Measurements from ENCODE around the gene CUL9. TPM values are rescaled to one million over a fixed set of nuclear protein-coding genes. Genes with fewer than 3 reads are reported as not detected.

CUL9 gene
- polyA plus RNA-seq, 3 donors, result 2.9 to 68.8 (median 3.8) TPM

DNA sequence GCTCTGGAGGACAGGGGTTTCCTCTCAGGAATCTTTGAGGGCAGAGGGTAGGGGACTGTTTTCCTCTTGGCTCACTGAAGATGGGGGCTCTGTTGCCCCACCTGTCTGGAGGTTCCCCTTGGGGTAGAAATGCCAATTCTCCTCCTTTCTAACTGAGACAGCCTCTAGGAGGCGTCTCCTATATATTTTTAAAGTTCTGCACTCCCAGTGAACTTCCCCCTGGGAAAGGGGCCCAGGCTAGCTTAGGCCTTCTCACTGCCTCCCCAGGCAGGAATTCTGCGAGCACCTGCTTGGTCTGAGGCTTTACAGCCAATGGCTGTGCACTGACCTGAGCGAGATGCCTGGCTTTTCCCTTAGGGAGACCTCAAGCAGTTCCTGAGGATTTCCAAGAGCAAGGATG is 35.7 kb upstream of the CUL9 start:
- Histone ChIP-seq H3K4me1 (ENCODE audit: control insufficient read depth in 1 of 2, insufficient read depth in 2 of 2, low read length in 2 of 2) (peaks cover 7% of the 10 kb centered on the region in 2 donors), H3K4me3 (replicated peaks in 1 of 3; ENCODE audit: low read depth in 2 of 3, low read length in 3 of 3) (no peak overlapping the region), H3K9me3 (replicated peaks in 1 of 2; ENCODE audit: control insufficient read depth in 1 of 2, insufficient read depth in 1 of 2, low read length in 2 of 2) (no peaks in the 10 kb centered on the region), H3K27ac (ENCODE audit: low read depth in 1 of 2, low read length in 2 of 2) (no peak overlapping the region), H3K36me3 (replicated peaks in 1 of 2; ENCODE audit: control insufficient read depth in 1 of 2, insufficient read depth in 2 of 2, low read length in 2 of 2) (no peaks in the 10 kb centered on the region), H3K9ac (ENCODE audit: insufficient read depth, low read length, poor library complexity, severe bottlenecking) (no peak overlapping the region), H3K4me2 (replicated peaks; ENCODE audit: extremely low read depth, low read length, poor library complexity, severe bottlenecking) (no peak overlapping the region), H2AFZ (ENCODE audit: insufficient read depth, low read depth, low read length, poor library complexity, severe bottlenecking) (no peak overlapping the region), H4K20me1 (ENCODE audit: insufficient read depth, low read length) (no peaks in the 10 kb centered on the region), H3K27me3 (ENCODE audit: control insufficient read depth in 2 of 2, insufficient read depth in 2 of 2, low read length in 2 of 2) (no peaks in the 10 kb centered on the region), H3K79me2 (ENCODE audit: insufficient read depth, low read length) (no peaks in the 10 kb centered on the region)
- Mint-ChIP-seq H3K4me1 (peaks cover 7% of the 10 kb centered on the region), H3K27me3 (ENCODE audit: low read depth in 3 of 3) (peaks cover 0 to 6% (median 0%) of the 10 kb centered on the region in 3 donors), H3K36me3 (no peaks in the 10 kb centered on the region), H3K27ac (peak overlapping the region in 1 of 7 donors; percentile 33), H3K9me3 (no peaks in the 10 kb centered on the region), H3K4me3 (no peak overlapping the region)
- intact Hi-C loops (cut with micrococcal nuclease), result no loop called here
- no peak for TF ChIP-seq CTCF (IDR thresholded peaks at IDR 0.05)
- DNase-seq, result no peak
- 100% methylated on average over 3 of the region's 3 CpGs for WGBS (ENCODE audit: insufficient coverage)

DNA sequence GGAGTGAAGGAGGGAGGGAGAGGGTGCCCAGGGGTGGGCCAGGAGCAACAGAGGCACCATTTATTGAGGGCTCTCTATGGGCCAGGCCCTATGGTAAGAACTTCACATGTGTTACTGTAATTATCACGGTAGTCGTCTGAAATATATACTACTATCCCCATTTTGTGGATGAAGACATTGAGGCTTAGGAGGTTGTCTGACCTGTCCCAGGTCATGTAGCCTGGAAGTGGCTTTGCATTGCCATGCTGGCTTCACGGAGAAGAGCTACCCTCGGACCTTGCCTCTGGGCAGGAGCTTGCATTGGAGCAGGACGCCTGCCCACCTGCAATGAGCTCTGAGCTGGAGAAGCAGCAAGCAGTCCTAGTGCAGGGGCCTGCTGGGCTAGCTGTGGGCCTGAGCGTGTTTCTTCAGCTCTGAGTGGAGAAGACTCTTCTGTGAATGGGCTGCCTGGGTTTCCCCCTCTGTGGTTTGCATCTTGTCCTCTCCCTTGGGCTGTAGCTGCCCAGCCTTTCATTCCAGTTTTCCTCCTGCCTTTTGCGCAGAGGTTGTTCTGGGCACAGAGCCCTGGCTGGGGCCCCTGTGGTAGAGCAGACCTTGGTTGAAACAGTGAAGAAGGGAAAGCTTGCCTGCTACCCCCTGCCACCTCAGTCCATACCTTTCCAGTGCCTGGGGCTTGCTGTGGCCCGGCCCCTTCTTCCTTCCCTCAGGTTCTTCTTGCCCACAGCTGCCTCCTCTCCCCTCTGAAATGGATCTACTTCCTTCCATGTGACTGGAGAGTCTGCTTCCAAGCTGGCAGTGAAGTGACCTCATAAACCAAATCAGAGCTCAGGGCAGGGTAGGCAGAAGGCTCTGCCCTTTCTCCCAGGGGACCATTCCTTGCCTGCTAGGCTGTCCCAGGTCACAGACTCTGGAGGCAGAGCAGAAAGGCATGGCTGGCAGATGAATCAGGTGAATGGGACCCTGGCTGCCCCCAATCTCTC is 35.0 kb upstream of the CUL9 start:
- Mint-ChIP-seq H3K36me3 (no peaks in the 10 kb centered on the region), H3K27me3 (ENCODE audit: low read depth in 3 of 3) (peaks cover 0 to 6% (median 0%) of the 10 kb centered on the region in 3 donors), H3K9me3 (no peaks in the 10 kb centered on the region), H3K27ac (peak overlapping the region in 1 of 7 donors; percentile 30), H3K4me1 (peaks cover 7% of the 10 kb centered on the region), H3K4me3 (no peak overlapping the region)
- Histone ChIP-seq H3K36me3 (replicated peaks in 1 of 2; ENCODE audit: control insufficient read depth in 1 of 2, insufficient read depth in 2 of 2, low read length in 2 of 2) (no peaks in the 10 kb centered on the region), H2AFZ (ENCODE audit: insufficient read depth, low read depth, low read length, poor library complexity, severe bottlenecking) (no peak overlapping the region), H3K79me2 (ENCODE audit: insufficient read depth, low read length) (no peaks in the 10 kb centered on the region), H3K4me1 (ENCODE audit: control insufficient read depth in 1 of 2, insufficient read depth in 2 of 2, low read length in 2 of 2) (peaks cover 7% of the 10 kb centered on the region in 2 donors), H3K27ac (ENCODE audit: low read depth in 1 of 2, low read length in 2 of 2) (no peak overlapping the region), H3K4me2 (replicated peaks; ENCODE audit: extremely low read depth, low read length, poor library complexity, severe bottlenecking) (no peak overlapping the region), H3K9me3 (replicated peaks in 1 of 2; ENCODE audit: control insufficient read depth in 1 of 2, insufficient read depth in 1 of 2, low read length in 2 of 2) (no peaks in the 10 kb centered on the region), H4K20me1 (ENCODE audit: insufficient read depth, low read length) (no peaks in the 10 kb centered on the region), H3K27me3 (ENCODE audit: control insufficient read depth in 2 of 2, insufficient read depth in 2 of 2, low read length in 2 of 2) (no peaks in the 10 kb centered on the region), H3K4me3 (replicated peaks in 1 of 3; ENCODE audit: low read depth in 2 of 3, low read length in 3 of 3) (no peak overlapping the region), H3K9ac (ENCODE audit: insufficient read depth, low read length, poor library complexity, severe bottlenecking) (no peak overlapping the region)
- 93% methylated on average over 5 of the region's 8 CpGs for WGBS (ENCODE audit: insufficient coverage)
- intact Hi-C loops (cut with micrococcal nuclease), result no loop called here
- no peak for DNase-seq
- no peak for TF ChIP-seq CTCF (IDR thresholded peaks at IDR 0.05)

All from CD14-positive monocyte (primary cell).